IMR-90 (cell line): Measurements from ENCODE around the gene THBS1. TPM values are rescaled to one million over a fixed set of nuclear protein-coding genes. Genes with fewer than 3 reads are reported as not detected.
A peak's percentile ranks its signal among the peaks of the same experiment; 100 is the strongest.

Experiments
- ATAC-seq: fragments of 200-7000 bp; cut with Tn5 transposase; 2 replicates; pipeline ENCODE4 v1.9.1; 2020; ENCODE audit warnings: low read depth, mild to moderate bottlenecking, moderate library complexity
- BruUV-seq: library from RNA; stranded (reverse); fragments of 400-500 nt; replicated peaks from 2 replicates; lab custom pipeline; 2021; lab: Mats Ljungman, UMichigan
- CTCF ChIA-PET: fragments of 300-600 bp; formaldehyde crosslinking; extraction: SDS; loops from one replicate; lab custom pipeline; 2021; ENCODE audit warnings: antibody characterized with exemption; lab: Yijun Ruan, JAX
- POLR2A ChIA-PET: fragments of 300-600 bp; sonication (Branson Sonifier 250); formaldehyde crosslinking; loops from one replicate; lab custom pipeline; 2022; ENCODE audit warnings: antibody characterized with exemption; ENCODE audit not compliant: unreplicated experiment; lab: Charles Lee
- DNase-seq: peaks from one replicate; pipeline ENCODE4 v3.0.0; 2013
- H2AFZ ChIP-seq: replicated peaks from 2 replicates; pipeline ENCODE3; 2013; ENCODE audit warnings: low read length, mild to moderate bottlenecking; ENCODE audit not compliant: poor library complexity
- H2AK5ac ChIP-seq: 2 replicates; pipeline ENCODE4 v1.6.1; 2013; ENCODE audit warnings: low read depth, low read length, inconsistent platforms
- H2AK9ac ChIP-seq: replicated peaks from 2 replicates; pipeline ENCODE3; 2013; ENCODE audit warnings: mild to moderate bottlenecking, low read depth, low read length, moderate library complexity; ENCODE audit not compliant: poor library complexity
- H2BK120ac ChIP-seq: 2 replicates; pipeline ENCODE4 v1.6.1; 2013; ENCODE audit warnings: low read depth, low read length, inconsistent platforms
- H2BK15ac ChIP-seq: 3 replicates; pipeline ENCODE4 v1.6.1; 2013; ENCODE audit warnings: low read depth, low read length, inconsistent platforms
- H2BK20ac ChIP-seq: 2 replicates; pipeline ENCODE4 v1.6.1; 2013; ENCODE audit warnings: low read depth, mild to moderate bottlenecking, inconsistent platforms, low read length, moderate library complexity
- H2BK5ac ChIP-seq: 2 replicates; pipeline ENCODE4 v1.6.1; 2013; ENCODE audit warnings: mild to moderate bottlenecking, low read depth, low read length, inconsistent platforms; ENCODE audit not compliant: poor library complexity, severe bottlenecking
- H3K14ac ChIP-seq: replicated peaks from 2 replicates; pipeline ENCODE4 v1.6.1; 2013; ENCODE audit warnings: low read depth, low read length, inconsistent platforms
- H3K18ac ChIP-seq: 2 replicates; pipeline ENCODE4 v1.6.1; 2013; ENCODE audit warnings: low read depth, low read length, control low read depth
- H3K23ac ChIP-seq: 2 replicates; pipeline ENCODE4 v1.6.1; 2013; ENCODE audit warnings: low read depth, low read length, inconsistent platforms
- H3K27ac ChIP-seq: 2 replicates; pipeline ENCODE4 v1.5.1; 2013; ENCODE audit warnings: mild to moderate bottlenecking, control low read depth, low read length; ENCODE audit not compliant: insufficient read depth
- H3K27me3 ChIP-seq: 2 replicates; pipeline ENCODE4 v1.6.1; 2013; ENCODE audit warnings: low read length; ENCODE audit not compliant: control insufficient read depth, insufficient read depth
- H3K36me3 ChIP-seq: 2 replicates; pipeline ENCODE4 v1.6.1; 2013; ENCODE audit warnings: low read length, mixed read lengths; ENCODE audit not compliant: control insufficient read depth, insufficient read depth
- H3K4ac ChIP-seq: 2 replicates; pipeline ENCODE4 v1.6.1; 2013; ENCODE audit warnings: low read depth, low read length, inconsistent platforms
- H3K4me1 ChIP-seq: 2 replicates; pipeline ENCODE4 v1.6.1; 2013; ENCODE audit warnings: low read length, mixed read lengths; ENCODE audit not compliant: control insufficient read depth, insufficient read depth
- H3K4me2 ChIP-seq: 2 replicates; pipeline ENCODE4 v1.6.1; 2013; ENCODE audit warnings: low read depth, mild to moderate bottlenecking, control low read depth, low read length, moderate library complexity
- H3K4me3 ChIP-seq: 2 replicates; pipeline ENCODE4 v1.5.1; 2013; ENCODE audit warnings: low read depth, mild to moderate bottlenecking, control low read depth, low read length, moderate library complexity; ENCODE audit not compliant: insufficient read depth
- H3K56ac ChIP-seq: 2 replicates; pipeline ENCODE4 v1.6.1; 2013; ENCODE audit warnings: low read length, inconsistent platforms; ENCODE audit not compliant: insufficient read depth; ENCODE audit errors: extremely low read depth
- H3K79me1 ChIP-seq, 2 experiments: 2 replicates each; pipeline ENCODE4 v1.6.1; 2013; ENCODE audit warnings: low read length in 2 of 2, inconsistent platforms in 1 of 2, low read depth in 1 of 2
- H3K9ac ChIP-seq: 2 replicates; pipeline ENCODE4 v1.6.1; 2013; ENCODE audit warnings: low read depth, low read length, control low read depth
- H3K9me1 ChIP-seq: 2 replicates; pipeline ENCODE4 v1.6.1; 2013; ENCODE audit warnings: low read length, inconsistent platforms; ENCODE audit not compliant: insufficient read depth
- H3K9me3 ChIP-seq: 2 replicates; pipeline ENCODE4 v1.6.1; 2013; ENCODE audit warnings: low read length; ENCODE audit not compliant: control insufficient read depth, insufficient read depth
- H4K20me1 ChIP-seq: 2 replicates; pipeline ENCODE4 v1.6.1; 2013; ENCODE audit warnings: low read length, inconsistent platforms; ENCODE audit not compliant: insufficient read depth
- H4K5ac ChIP-seq: 2 replicates; pipeline ENCODE4 v1.6.1; 2013; ENCODE audit warnings: mild to moderate bottlenecking, low read depth, low read length, control low read depth
- H4K8ac ChIP-seq, 2 experiments: 2 replicates each; pipeline ENCODE4 v1.6.1; 2013; ENCODE audit warnings: low read depth in 2 of 2, low read length in 2 of 2, control low read depth in 1 of 2, inconsistent platforms in 1 of 2
- H4K91ac ChIP-seq: 2 replicates; pipeline ENCODE4 v1.6.1; 2013; ENCODE audit warnings: low read depth, low read length, inconsistent platforms; ENCODE audit not compliant: insufficient read depth
- BHLHE40 ChIP-seq: fragments of 150-350 bp; IDR thresholded peaks from 2 replicates; pipeline ENCODE4 v1.6.1; 2016; ENCODE audit warnings: mild to moderate bottlenecking, low read depth, low read length
- CEBPB ChIP-seq: IDR thresholded peaks from 2 replicates; pipeline ENCODE4 v1.6.1; 2012; ENCODE audit warnings: low read depth, low read length, improper control_type of control experiment
- CHD1 ChIP-seq: IDR thresholded peaks from 2 replicates; pipeline ENCODE4 v1.6.1; 2012; ENCODE audit warnings: low read depth, low read length, improper control_type of control experiment
- FOS ChIP-seq: fragments of 150-350 bp; IDR thresholded peaks from 2 replicates; pipeline ENCODE4 v1.6.1; 2016; ENCODE audit warnings: low read depth, low read length
- MAZ ChIP-seq: IDR thresholded peaks from 2 replicates; pipeline ENCODE4 v1.6.1; 2012; ENCODE audit warnings: low read depth, mild to moderate bottlenecking, low read length, improper control_type of control experiment, moderate library complexity, borderline replicate concordance
- MXI1 ChIP-seq: IDR thresholded peaks from 2 replicates; pipeline ENCODE4 v1.6.1; 2012; ENCODE audit warnings: low read depth, mild to moderate bottlenecking, low read length, moderate library complexity, borderline replicate concordance
- NFE2L2 ChIP-seq: fragments of 150-350 bp; IDR thresholded peaks from 2 replicates; pipeline ENCODE4 v1.6.1; 2016; ENCODE audit warnings: low read depth, mild to moderate bottlenecking, low read length
- POLR2A ChIP-seq: IDR thresholded peaks from 2 replicates; pipeline ENCODE4 v1.6.1; 2012; ENCODE audit warnings: mild to moderate bottlenecking, low read depth, low read length
- RAD21 ChIP-seq: IDR thresholded peaks from 2 replicates; pipeline ENCODE4 v1.6.1; 2012; ENCODE audit warnings: low read length, improper control_type of control experiment
- RCOR1 ChIP-seq: IDR thresholded peaks from 2 replicates; pipeline ENCODE4 v1.6.1; 2012; ENCODE audit warnings: mild to moderate bottlenecking, low read length, improper control_type of control experiment; ENCODE audit not compliant: insufficient replicate concordance
- RFX5 ChIP-seq: IDR thresholded peaks from 2 replicates; pipeline ENCODE4 v1.8.0; 2012; ENCODE audit warnings: low read depth, mild to moderate bottlenecking, low read length, moderate library complexity
- SMC3 ChIP-seq: fragments of 150-350 bp; IDR thresholded peaks from 2 replicates; pipeline ENCODE4 v1.6.1; 2016; ENCODE audit warnings: low read depth, mild to moderate bottlenecking, antibody characterized with exemption, low read length, moderate library complexity
- WGBS, 2 experiments: methylation state at CpG; one replicate each; pipeline versions ENCODE4 v1.1.5 to v1.1.7; 2013; ENCODE audit warnings: missing lambda C conversion rate in 2 of 2; ENCODE audit not compliant: insufficient read length in 1 of 2; ENCODE audit errors: extremely low coverage in 2 of 2; 5-methylcytosine and 5-hydroxymethylcytosine counted together
- dilution Hi-C: fragments of 300-500 bp; cut with HindIII; formaldehyde crosslinking; loops from one replicate; pipeline ENCODE4 v1.14.3; 2018; ENCODE audit warnings: low sequenced_read_pairs; ENCODE audit not compliant: unreplicated experiment
- in situ Hi-C: fragments of 300-500 bp; cut with MboI; formaldehyde crosslinking; loops from 3 replicates; pipeline ENCODE4 v1.14.3; 2019; ENCODE audit warnings: low sequenced_read_pairs, inconsistent platforms, mixed read lengths
- intact Hi-C: fragments of 100-400 bp; cut with micrococcal nuclease; formaldehyde crosslinking; loops from 2 replicates; pipeline ENCODE4 v1.10.0; 2022
- polyA plus RNA-seq, 3 experiments: library from polyadenylated mRNA; depleted of rRNA; stranded (reverse); fragments of >200 nt; gene quantifications; 2 replicates each; pipeline ENCODE4 v1.2.3, GENCODE V29; 2012; ENCODE audit warnings: low replicate concordance in 1 of 3
- total RNA-seq: library from RNA; depleted of rRNA; stranded (reverse); fragments of >200 nt; gene quantifications from 2 replicates; pipeline ENCODE4 v1.2.3, GENCODE V29; 2012
- TF ChIP-seq, protein P1 (sequence below): fragments of 150-350 bp; IDR thresholded peaks from 2 replicates; pipeline ENCODE4 v1.6.1; 2016; ENCODE audit warnings: low read depth, mild to moderate bottlenecking, low read length, moderate library complexity, borderline replicate concordance
- TF ChIP-seq, protein P2 (sequence below): fragments of 150-350 bp; IDR thresholded peaks from 2 replicates; pipeline ENCODE4 v1.6.1; 2017; ENCODE audit warnings: mild to moderate bottlenecking, antibody characterized with exemption, low read length, low read depth

The THBS1 gene
- total and polyA plus RNA-seq, 2 of the 4 experiments (the other 2 are of a cell fraction), result 1,562 to 4,071 TPM

DNA sequence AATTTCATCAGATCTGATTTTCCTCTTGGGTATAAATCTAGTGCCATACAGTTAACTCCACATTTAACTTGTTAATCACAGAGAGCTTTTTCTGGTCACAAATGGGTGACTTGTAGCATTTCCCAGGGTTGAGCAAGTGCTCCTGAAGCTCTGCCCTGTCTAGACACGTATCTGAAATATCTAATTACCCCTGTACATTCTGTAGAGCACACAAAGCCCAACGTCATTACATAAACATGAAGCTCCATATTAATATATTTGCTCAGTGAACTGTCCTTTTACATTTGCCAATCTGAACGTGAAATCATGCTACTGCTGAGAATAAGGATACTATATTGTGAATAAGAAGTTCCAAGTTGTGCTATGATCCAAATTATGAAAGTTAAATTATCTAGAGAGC, 49.0 kb downstream of the THBS1 start:
- H3K9me1 ChIP-seq, result peaks cover 22% of the 10 kb centered on the region
- no peak overlapping the region for H4K8ac ChIP-seq
- H2AK5ac ChIP-seq, result no peak overlapping the region
- H2BK15ac ChIP-seq, result 0 out of 3 replicates have a peak overlapping the region, but pooled peaks have one; percentile 13
- H3K4me2 ChIP-seq, result no peak overlapping the region
- in situ Hi-C loops, result no loop called here
- ChIA-PET POLR2A (no interaction called here), CTCF (interaction anchor here (0.5 kb wide), 1 partner anchor 425 kb away, joined by 3 read pairs; no protein-coding TSS in a partner anchor)
- dilution Hi-C loops, result no loop called here
- H2AFZ ChIP-seq, result no peak overlapping the region
- intact Hi-C loops, result no loop called here
- H3K56ac ChIP-seq, result no peak overlapping the region
- H2AK9ac ChIP-seq, result no peak overlapping the region
- no TSS peak for BruUV-seq
- no peaks in the 10 kb centered on the region; the same call in 1 of the 2 replicates for H3K9me3 ChIP-seq
- TF ChIP-seq MAZ (no peak), FOS (no peak), RCOR1 (no peak), POLR2A (no peak), RAD21 (no peak), MXI1 (no peak), RFX5 (no peak), CEBPB (no peak), CHD1 (no peak), NFE2L2 (no peak), SMC3 (no peak), BHLHE40 (no peak)
- TF ChIP-seq, protein P1, sequence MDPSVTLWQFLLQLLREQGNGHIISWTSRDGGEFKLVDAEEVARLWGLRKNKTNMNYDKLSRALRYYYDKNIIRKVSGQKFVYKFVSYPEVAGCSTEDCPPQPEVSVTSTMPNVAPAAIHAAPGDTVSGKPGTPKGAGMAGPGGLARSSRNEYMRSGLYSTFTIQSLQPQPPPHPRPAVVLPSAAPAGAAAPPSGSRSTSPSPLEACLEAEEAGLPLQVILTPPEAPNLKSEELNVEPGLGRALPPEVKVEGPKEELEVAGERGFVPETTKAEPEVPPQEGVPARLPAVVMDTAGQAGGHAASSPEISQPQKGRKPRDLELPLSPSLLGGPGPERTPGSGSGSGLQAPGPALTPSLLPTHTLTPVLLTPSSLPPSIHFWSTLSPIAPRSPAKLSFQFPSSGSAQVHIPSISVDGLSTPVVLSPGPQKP, result no peak
- TF ChIP-seq, protein P2, sequence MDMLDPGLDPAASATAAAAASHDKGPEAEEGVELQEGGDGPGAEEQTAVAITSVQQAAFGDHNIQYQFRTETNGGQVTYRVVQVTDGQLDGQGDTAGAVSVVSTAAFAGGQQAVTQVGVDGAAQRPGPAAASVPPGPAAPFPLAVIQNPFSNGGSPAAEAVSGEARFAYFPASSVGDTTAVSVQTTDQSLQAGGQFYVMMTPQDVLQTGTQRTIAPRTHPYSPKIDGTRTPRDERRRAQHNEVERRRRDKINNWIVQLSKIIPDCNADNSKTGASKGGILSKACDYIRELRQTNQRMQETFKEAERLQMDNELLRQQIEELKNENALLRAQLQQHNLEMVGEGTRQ, result no peak
- no peaks in the 10 kb centered on the region for H4K20me1 ChIP-seq
- no peak overlapping the region for H2BK20ac ChIP-seq
- H3K27me3 ChIP-seq, result no peaks in the 10 kb centered on the region
- H3K4me3 ChIP-seq, result no peak overlapping the region
- H4K5ac ChIP-seq, result no peak overlapping the region
- peaks cover 23% of the 10 kb centered on the region for H3K4me1 ChIP-seq
- H2BK5ac ChIP-seq, result no peak overlapping the region
- H3K4ac ChIP-seq, result no peak overlapping the region
- DNase-seq (no peak), ATAC-seq (no peak)
- H3K79me1 ChIP-seq, result peaks cover 0 to 5% of the 10 kb centered on the region in 2 experiments; a peak in 1 of 4 replicates
- H2BK120ac ChIP-seq, result no peak overlapping the region; the same call in 1 of the 2 replicates
- no peak overlapping the region for H3K14ac ChIP-seq
- H3K36me3 ChIP-seq, result no peaks in the 10 kb centered on the region
- H3K9ac ChIP-seq, result no peak overlapping the region
- no peak overlapping the region for H4K91ac ChIP-seq
- H3K27ac ChIP-seq, result no peak overlapping the region
- no peak overlapping the region for H3K18ac ChIP-seq
- no peak overlapping the region for H3K23ac ChIP-seq
- WGBS, 2 experiments, result no CpG with 5 or more reads among the region's 3 CpGs
